GM21423 (cell line): ENCODE data around the gene ABCD3.
"Not testable (repeated sequence)": the region's sequence is repeated elsewhere in the genome, so short reads cannot be mapped to it uniquely, and the experiment has no call there.

ENCODE experiments used
- ATAC-seq: cut with Tn5 transposase; IDR thresholded peaks from one replicate; pipeline ENCODE4 v1.9.1; 2021; ENCODE audit warnings: mild to moderate bottlenecking, moderate library complexity; ENCODE audit not compliant: unreplicated experiment

Gene ABCD3

DNA sequence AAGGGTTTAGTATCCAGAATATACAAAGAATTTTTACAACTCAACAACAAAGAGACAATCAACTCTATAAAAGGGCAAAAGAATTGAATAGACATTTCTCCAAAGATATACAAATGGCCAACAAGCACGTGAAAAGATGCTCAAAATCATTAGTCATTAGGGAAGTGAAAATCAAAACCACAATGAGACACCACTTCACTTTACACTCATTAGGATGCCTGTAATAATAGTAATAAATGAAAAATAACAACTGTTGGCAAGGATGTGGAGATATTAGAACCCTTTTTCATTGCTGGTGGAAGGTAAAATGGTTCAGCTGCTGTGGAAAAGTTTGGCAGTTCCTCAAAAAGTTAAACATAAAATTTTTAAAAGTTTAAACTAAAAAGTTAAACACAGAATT lies 7.0 kb upstream of the ABCD3 start:
- peak; percentile 62 for ATAC-seq

DNA sequence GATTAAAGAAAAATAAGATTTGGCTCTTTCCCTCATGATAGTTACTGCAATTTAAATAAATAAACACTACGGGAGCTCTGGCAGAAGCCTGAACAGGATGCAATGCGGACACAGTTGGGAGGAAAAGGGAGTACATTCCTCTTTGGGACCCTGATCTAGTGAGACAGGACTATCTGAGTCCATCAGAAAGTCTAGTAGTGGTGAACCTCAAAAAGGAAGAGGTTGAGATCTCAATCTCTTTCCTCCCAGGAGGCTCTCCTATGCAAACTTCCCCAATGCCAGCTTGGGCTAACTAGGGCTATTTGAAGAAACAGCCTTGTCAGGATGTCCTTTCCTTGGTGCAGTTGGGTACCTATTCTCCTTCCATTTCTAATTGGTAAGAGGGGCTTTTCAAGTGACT lies 4.9 kb upstream of the ABCD3 start:
- ATAC-seq: no peak

DNA sequence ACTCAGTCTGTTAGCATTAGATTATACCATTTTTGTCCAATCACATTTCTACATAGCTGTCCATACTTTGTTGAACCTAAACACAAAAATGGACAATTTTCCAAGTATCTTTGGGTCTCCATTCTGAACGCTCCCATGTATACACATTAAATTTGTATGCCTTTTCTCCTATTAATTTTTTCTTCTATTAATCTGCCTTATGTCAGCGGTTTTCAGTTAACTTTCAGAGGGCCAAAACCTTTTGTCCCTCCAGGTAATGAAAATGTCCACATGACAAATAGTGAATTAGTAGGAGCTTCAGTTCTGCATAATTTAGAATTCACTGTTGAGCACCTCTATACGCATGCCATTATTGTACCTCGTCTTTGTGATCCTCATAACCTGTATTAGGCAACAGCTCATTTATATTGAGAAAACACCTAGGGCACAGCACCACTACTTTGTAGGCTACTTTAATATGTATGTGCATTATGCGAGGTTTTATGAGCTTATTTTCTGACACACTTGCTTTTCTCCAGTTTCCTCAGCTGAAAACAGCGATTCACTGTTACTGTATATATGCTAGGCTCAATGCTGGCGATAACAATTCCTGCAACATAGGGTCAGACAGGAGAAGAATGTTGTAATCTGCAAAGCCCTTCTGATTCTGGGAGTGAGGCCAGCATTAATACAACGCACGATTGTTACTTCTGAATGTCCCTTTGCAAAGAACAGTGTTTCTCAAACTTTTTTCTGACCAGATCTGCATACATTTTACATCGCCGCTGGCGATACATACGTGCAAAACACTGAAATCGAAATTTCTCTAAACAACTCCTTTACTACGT lies 1.1 kb upstream of the ABCD3 start:
- ATAC-seq: no peak

DNA sequence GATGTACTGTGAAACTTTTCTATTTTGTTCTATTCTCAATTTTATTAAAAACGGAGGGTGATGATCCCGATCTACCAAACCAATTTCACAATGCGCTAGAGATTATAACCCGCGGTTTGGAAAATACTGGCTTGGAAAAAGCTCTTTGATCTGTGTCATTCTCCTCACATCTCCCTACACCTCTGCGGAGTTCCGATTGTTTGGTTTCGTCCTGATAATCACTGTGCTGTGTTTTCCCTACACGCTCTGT lies 536 bp upstream of the ABCD3 start:
- ATAC-seq: no peak

DNA sequence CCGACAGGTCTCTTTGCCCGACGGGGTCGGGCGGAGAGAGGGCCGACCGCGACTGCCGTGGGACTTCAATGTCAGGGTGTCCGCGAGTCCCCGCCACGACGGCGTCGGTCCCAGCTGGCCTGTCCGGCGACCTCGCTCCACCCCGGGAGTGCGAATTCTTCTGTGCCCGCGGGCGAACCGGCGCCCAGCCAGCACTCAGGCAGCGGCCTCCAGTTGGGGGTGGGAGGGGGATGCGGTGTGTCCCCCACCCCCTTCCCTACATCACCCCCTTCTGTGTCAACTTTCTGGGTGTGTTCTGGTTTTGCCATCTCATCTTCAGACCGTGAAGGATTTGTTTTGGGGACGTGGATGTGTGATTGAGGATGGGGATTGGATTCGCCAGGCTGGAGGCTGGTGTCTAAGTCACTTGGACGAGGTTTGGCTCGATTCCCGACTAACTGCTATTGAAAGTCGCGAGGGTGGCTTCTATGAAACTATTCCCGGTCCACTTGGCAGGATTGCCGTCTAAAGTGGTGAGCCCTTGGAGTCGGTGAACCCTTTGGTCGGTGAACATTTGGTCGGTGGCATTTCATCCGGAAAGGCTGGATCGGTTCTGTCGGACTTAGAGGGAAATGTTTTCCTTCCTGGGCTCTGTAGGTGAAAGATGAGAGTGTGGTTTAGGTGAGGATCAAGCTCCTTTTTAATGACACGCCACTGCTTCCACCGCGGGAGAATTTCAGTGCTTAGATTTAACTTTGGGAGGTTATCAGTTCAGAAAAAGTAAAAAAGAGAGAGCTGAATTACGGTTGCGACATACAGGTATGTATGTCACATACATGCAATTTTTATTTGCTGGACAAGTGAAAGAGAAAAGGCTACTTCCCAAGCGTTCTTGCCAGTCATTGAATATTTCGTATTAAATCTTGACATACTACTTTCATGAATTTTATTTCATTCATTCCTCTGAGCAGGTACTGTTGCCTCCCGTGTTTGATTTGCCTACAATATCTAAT lies 771 bp downstream of the ABCD3 start:
- peak; percentile 19 for ATAC-seq

DNA sequence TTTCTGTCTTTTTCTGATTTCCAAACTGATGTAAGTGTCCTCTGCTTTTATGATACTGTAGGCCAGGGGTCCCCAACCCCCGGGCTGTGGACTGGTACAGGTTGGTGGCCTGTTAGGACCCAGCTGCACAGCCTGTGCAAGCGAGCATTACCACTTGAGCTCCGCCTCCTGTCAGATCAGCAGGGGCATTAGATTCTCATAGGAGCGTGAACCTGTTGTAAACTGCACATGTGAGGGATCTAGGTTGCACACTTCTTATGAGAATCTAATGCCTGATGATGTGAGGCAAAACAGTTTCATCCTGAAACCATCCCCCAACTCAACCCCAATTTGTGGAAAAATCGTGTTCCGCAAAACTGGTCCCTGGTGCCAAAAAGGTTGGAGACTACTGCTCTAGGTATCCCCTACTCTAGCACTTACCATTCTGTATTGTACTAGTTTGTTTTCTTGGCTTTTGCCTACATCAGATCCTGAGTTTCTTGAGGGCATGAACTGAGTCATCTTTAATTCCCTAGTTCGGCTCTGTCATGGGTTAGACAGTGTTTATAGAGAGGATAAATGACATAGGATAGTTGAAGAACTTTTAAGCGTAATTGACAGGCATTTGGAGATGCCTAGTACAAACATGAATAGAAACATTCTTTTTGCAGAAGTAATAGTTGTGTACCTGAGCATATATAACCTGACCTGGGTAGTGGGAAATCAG lies 4.1 kb downstream of the ABCD3 start:
- ATAC-seq: no peak

DNA sequence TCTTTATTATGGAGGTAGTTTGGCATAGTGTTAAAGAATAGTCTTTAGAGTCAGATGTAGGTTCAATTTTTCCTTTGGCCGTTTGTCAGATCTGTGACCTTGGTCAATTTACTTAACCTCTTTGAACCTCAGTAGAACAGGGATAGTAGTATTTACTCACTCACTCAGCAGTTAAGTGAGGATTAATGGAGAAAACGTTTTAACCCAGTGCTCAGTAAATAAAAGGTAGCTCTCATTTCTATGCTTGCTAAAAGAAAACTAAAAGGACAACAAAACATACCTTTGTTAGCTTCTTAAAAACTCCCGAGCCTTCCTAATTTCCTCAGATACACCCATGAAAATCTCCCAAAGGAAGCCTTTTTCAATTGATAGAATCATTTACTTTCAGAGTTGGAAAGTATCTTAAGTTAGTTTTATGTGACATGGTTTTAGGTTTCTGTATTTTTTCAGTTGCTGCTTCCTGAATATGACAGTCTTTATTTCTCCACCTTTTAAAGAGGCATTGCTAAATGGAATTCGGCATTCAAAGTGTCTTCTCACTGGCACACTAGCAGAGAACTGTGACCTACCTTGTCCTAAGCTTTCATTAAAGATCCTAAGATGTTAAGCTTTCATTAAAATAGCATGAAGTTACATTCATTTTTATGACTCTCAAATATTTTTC lies 7.8 kb downstream of the ABCD3 start:
- ATAC-seq: no peak

DNA sequence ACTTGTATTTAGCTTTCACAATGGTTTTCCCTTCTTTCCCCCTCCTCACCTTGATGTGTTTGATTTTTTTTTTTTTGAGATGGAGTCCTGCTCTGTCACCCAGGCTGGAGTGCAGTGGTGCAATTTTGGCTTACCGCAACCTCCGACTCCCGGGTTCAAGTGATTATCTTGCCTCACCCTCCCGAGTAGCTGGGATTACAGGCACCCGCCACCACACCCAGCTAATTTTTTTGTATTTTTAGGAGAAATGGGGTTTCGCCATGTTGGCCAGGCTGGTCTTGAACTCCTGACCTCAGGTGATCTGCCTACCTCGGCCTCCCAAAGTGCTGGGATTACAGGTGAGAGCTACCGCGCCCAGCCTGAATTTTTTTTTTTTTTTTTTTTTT lies 8.3 kb downstream of the ABCD3 start:
- not testable (repeated sequence) for ATAC-seq

DNA sequence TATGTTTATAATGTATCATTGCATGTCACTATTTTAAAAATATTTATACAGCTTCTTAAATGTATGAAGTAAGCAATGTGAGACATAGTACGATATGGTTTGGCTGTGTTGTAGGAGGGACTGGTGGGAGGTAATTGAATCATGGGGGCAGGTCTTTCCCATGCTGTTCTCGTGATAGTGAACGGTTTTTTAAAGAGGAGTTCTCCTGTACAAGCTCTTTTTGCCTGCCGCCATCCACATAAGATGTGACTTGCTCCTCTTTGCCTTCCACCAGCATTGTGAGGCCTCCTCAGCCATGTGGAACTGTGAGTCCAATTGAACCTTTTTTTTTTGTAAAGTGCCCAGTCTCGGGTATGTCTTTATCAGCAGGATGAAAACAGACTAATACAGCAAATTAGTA lies 10.3 kb downstream of the ABCD3 start:
- no peak for ATAC-seq

DNA sequence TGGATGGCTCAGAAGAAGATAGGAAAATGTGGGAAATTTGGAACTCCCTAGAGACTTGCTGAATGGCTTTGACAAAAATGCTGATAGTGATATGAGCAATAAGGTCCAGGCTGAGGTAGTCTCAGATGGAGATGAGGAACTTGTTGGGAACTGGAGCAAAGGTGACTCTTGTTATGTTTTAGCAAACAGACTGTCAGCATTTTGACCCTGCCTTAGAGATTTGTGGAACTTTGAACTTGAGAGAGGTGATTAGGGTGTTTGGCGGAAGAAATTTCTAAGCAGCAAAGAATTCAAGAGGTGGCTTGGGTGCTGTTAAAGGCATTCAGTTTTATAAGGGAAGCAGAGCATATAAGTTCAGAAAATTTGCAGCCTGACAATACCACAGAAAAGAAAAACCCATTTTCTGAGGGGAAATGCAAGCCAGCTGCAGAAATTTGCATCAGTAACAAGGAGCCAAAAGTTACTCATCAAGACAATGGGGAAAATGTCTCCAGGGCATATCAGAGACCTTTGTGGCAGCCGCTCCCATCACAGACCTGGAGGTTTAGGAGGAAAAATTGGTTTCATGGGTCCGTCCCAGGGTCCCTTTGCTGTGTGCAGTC lies 10.8 kb downstream of the ABCD3 start:
- ATAC-seq: not testable (repeated sequence)

DNA sequence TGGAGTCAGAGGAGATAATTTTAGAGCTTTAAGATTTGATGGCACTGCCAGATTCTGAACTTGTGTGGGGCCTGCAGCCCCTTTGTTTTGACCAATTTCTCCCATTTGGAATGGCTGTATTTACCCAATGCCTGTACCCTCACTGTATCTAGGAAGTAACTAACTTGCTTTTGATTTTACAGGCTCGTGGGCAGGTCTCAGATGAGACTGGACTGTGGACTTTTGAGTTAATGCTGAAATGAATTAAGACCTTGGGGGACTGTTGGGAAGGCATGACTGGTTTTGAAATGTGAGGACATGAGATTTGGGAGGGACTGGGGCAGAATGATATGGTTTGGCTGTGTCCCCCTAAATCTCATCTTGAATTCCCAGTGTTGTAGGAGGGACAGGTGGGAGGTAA lies 11.9 kb downstream of the ABCD3 start:
- not testable (repeated sequence) for ATAC-seq

DNA sequence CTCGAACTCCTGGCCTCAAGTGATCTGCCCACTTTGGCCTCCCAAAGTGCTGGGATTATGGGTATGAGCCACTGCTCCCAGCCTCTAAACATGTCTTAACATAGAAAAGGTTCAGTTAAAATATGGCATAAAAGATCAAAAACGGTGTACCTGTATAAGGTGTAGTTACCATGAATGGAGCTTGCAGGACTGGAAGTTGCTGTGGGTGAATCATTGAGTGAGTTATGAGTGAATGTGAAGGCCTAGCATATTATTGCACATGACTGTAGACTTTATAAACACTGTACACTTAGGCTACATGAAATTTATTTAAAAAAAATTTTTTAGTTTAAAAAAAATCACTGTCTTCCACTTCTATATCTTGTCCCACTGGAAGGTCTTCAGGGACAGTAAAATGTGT lies 15.7 kb downstream of the ABCD3 start:
- ATAC-seq: no peak

DNA sequence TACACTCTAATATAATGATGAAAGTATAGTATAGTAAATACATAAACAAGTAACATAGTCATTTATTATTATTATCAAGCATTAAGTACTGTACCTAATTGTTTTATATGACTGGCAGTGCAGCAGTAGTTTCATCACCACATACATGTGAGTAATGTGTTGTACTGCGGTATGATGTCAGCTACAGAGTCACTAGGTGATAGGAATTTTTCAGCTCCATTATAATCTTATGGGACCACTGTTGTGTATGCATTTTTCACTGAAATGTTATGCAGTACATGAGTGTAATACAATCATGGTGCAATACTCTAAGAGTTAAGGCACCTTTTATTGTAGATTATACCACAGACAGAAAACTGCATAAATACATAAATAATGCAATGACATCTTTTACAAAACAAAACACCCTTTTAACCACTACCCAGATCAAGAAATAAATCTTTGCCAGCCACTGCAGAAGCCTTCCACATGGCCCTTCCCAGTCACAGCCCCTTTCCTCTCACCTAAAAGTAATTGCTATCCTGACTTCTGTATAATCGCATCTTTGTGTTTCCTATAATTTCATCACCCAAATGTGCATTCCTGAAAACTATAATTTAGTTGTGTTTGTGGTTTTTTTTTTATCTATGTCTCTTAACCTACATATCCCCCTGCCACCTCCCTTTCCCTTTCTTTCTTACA lies 16.3 kb downstream of the ABCD3 start:
- no peak for ATAC-seq

DNA sequence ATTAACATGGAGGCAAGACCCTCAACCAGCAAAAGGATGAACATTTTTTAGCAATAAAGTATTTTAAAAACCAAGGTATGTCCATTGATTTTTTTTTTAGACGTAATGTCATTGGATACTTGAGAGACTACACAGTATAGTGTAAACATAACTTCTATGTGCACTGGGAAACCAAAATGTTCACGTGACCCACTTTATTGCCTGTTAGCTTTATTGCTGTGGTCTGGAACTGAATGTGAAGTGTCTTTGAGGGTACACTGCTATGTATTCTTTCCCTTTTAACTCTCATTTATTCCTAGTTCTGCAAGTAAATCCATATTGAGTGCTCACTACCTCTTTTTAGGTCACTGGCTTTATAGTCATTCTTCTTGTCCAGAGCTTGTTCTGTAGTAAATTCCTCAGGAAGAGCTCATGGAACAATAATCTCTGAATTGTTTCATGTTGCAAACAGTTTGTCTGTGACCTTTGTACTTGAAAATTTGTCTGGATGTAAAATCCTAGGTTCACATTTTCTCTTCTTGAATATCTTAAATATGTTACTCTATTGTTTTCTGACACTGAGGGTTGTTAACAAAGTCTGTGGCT lies 20.6 kb downstream of the ABCD3 start:
- no peak for ATAC-seq

DNA sequence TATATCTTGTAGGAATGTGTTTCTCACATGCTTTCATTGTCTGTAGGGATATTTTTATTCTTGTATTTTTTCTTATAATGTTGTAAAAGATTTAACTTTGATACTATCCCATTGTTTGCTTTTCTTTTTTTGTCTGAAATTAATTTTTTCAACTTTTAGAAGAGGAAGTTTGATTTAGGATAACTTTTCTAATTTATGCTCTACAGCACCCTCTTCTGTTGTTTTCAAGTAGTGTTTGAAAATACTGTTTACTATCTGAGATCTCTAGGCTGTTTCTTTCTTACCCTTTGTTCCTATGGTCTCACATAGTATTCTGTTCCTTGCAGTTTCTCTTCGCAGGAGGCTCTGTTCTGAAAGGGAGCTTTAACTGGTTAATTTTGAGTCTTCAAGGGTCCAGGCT lies 21.9 kb downstream of the ABCD3 start:
- no peak for ATAC-seq

DNA sequence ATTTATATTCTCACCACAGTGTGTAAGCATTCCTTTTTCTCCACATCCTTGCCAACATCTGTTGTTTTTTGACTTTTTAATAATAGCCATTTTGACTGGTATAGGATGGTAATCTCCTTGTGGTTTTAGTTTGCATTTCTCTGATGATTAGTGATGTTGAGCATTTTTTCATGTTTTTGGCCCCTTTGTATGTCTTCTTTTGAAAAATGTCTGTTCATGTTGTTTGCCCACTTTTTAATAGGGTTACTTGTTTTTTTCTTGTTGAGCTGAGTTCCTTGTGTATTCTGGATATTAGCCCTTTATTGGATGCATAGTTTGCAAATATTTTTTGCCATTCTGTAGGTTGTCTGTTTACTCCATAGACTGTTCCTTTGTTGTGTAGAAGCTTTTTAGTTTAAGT lies 24.9 kb downstream of the ABCD3 start:
- ATAC-seq: not testable (repeated sequence)

DNA sequence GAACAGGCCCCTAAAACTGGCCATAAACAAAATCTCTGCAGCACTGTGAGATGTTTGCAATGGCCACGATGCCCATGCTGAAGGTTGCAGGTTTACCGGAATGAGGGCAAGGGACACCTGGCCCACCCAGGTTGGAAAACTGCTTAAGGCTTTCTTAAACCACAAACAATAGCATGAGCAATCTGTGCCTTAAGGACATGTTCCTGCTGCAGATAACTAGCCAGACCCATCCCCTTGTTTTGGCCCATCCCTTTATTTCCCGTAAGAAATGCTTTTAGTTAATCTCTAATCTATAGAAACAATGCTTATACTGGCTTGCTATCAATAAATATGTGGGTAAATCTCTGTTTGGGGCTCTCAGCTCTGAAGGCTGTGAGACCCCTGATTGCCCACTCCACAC lies 26.6 kb downstream of the ABCD3 start:
- ATAC-seq: not testable (repeated sequence)

DNA sequence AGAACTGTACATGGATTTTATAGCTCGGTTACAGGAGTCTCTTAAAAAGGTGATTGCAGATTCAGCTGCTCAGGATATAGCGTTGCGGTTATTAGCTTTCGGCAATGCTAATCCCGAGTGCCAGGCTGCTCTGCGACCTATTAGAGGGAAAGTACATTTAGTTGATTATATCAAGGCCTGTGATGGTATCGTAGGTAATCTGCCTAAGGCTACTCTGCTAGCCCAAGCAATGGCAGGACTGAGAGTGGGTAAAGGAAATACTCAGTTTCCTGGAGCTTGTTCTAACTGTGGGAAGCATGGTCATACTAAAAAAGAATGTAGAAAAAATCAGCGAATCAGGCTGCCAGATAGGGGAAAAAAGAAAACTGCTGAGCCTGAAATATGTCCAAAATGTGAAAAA lies 27.5 kb downstream of the ABCD3 start:
- not testable (repeated sequence) for ATAC-seq

DNA sequence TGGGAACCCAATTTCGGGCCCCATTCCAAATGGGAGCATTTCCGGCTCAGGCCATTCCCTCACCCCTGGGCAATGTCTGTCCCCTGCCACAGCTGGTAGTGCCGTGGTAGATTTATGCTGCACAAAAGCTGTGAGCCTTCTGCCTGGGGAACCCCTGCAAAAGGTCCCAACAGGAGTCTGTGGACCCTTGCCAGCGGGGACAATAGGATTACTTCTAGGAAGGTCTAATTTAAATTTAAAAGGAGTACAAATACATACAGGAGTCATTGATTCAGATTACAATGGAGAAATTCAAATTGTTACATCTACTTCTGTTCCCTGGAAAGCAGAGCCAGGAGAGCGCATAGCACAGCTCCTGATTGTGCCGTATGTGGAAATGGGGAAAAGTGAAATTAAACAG lies 28.0 kb downstream of the ABCD3 start:
- not testable (repeated sequence) for ATAC-seq

DNA sequence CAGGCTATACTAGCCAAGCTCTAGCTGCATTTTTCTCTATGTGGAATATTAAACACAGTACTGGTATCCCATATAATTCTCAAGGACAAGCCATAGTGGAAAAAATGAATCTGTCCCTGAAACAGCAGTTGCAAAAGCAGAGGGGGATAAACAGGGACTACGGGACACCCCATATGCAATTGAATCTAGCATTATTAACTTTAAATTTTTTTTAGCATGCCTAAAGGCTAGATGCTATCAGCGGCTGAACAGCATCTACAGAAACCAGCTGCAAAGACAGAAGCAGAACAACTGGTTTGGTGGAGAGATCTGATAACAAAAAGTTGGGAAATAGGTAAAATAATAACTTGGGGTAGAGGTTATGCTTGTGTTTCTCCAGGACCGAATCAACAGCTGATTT lies 30.6 kb downstream of the ABCD3 start:
- ATAC-seq: not testable (repeated sequence)
